HG02870 (cell line): ENCODE data around the gene NLK.
"Not testable (repeated sequence)": the region's sequence is repeated elsewhere in the genome, so short reads cannot be mapped to it uniquely, and the experiment has no call there.

Source experiments
- ATAC-seq: cut with Tn5 transposase; IDR thresholded peaks from one replicate; pipeline ENCODE4 v1.9.1; 2021; ENCODE audit warnings: mild to moderate bottlenecking, moderate library complexity; ENCODE audit not compliant: unreplicated experiment

The NLK gene

GRCh38 chr17:28227316-28228108 is 185.0 kb downstream of the NLK start:
- ATAC-seq: no peak

DNA sequence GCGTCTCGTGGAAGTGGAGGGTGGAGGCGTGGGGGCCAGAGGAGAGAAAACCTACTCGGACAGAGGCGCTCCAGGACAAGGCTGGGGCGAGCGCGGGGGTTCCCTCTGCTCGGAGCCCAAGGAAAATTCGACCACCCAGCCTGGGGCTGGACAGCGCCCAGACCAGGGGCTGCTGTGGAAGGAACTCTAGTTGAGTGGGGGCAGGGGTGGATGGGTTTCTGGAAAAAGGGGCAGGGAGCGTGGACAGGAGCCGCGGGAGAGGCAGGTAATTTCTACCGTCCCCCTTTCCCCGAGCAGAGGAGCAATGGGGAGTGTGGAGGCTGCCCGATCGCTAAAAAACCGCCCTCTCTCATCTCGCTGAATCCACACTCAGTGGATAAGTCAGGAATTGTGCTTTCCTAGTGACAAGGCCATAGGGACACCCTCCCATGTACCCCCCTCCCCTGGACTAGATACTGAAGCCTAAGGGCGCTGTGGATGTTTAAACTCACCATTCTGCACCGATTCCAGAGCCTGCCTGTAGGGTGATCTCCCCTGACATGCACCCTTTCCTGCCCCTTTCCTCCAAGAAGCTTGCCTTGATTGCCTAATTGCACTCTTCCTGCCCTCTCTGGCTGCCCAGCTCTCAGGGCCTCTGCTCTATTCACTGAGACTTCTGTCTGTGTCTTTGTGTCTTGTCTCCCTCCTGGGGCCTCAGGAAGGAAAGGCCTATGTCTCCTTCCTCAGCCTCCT is 185.8 kb downstream of the NLK start:
- no peak for ATAC-seq

- no peak for ATAC-seq
Measured at GRCh38 chr17:28228986-28229729, 186.7 kb downstream of the NLK start.

DNA sequence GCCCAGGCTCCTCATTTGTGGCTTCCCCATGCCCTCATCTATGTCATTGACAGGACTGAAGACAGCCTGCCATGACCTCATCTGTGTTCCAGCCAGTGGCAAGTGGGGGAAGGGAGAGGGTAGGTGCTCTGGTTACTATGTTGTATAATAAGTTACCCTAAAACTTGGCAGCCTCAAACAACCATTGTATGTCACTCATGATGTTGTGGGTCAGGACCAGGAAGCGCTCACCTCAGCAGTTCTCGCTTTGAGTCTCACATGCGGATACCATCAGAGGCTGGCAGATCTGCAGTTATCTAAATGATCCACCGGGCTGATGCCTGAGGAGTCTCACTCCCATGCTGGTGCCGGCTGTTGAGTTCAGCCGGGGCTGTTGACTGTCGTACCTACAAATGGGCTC is 187.5 kb downstream of the NLK start:
- no peak for ATAC-seq

DNA sequence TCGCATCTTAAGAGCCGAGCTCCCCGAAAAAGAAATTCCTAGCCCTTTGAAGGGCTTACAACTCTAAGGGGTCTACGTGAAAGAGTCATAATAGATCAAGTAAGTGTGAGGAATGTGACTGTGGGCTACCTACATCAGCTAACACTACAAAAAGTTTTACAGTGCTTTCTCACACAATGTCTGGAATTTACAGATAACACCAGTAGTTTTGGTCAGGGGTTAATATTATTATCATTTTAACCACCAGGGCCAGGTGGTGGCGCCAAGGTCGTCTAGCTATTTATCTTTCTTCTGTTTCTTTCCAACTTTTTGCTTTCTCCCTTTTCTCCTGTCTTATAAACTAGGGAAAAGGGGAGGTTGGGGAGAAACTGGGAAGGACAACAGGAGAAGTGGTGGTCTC is 188.1 kb downstream of the NLK start:
- not testable (repeated sequence) for ATAC-seq

DNA sequence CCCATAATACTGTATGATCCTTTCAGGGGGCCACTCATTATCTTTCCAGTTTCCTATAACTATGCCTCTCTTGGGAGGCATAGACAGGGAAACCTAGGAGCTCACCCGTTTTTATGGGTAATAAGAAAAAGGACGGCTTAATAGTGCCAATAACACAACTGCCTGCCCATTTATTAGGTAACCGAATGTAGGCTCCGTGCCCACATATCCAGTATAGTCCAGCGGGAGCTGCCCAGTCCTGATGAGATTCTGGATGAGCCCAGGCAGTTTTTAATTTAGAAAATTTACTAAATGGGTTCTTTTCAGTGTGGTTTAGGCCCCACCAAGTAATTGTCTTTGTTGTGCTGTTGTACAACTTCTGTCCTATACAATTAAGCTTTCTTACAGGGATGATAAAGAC is 189.1 kb downstream of the NLK start:
- not testable (repeated sequence) for ATAC-seq

DNA sequence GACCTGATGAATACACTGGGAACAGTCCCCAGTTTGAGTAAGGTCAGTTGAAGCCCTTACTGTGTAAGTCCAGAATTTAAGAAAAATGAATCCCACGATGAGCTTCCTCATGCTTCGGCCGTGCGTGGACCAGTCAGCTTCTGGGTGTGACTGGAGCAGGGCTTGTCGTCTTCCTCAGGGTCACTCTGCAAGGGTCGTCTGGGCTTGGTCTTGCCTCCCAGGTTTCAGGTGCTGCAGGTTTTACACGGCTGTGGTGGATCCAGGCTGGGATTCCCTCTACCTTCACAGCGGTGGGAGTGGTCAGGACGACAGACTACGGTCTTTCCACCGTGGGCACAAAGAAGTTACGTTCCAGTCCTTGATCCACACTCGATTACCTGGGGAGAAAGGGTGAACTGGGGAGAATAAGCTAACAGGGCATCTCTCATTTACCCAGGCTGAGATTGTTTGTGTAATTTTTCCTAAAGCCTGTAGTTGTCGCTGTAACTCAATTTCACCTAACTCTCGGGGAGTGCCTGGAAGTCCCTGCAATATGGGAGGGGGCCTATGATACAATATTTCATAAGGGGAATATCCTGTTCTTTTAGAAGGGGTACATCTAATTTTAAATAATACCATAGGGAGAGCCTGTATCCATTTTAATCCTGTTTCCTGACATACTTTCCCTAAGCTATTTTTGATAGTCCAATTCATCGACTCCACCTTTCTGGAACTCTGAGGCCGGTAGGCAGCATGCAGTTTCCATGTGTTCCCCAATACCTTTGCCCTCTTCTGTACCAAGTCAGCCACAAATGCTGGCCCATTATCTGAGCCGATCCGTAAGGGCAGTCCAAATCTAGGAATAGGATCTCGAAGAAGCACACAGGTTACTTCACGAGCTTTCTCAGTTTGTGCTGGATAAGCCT is 190.7 kb downstream of the NLK start:
- ATAC-seq: not testable (repeated sequence)

DNA sequence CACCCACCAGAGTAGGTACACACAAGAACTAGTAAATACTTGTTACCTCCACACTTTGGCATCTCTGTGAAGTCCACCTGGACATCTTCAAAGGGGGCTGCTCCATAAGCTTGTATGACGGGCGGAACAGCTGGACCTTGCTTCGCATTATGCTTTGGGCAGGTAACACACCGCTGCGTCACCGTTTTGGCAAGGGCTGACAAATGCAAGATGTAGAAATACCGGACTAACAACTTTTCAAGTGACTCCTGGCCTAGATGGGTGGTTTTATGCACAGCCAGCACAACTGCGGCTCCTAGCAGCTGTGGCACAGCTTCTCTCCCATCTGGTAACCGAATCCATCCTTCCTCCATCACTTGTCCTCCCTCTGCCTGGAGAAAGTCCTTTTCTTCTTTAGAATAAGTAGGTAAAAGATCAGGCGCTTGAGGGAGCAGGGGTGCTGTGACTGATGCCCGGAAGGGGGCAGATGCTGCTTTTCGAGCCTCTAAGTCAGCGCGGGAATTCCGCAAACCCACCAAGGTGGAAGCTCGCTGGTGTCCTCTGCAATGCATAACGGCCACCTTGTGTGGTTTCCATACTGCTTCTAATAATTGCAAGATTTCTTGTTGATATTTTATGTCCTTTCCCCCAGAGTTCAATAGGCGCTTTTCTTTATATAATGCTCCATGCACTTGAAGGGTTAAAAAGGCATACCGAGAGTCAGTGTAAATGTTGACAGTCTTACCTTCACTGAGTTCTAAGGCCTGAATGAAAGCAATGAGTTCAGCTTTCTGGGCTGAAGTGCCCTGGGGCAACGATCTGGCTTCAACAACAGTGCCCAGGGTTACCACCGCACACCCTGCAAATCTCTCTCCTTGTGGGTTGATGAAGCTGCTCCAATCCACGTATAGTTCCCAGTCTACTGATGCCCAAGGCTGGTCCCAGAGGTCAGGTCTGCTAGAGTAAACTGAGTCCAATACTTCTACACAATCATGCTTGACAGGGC is 191.7 kb downstream of the NLK start:
- not testable (repeated sequence) for ATAC-seq

GRCh38 chr17:28235066-28235700 is 192.7 kb downstream of the NLK start:
- ATAC-seq: not testable (repeated sequence)

GRCh38 chr17:28236033-28236653 is 193.7 kb downstream of the NLK start:
- ATAC-seq: not testable (repeated sequence)

DNA sequence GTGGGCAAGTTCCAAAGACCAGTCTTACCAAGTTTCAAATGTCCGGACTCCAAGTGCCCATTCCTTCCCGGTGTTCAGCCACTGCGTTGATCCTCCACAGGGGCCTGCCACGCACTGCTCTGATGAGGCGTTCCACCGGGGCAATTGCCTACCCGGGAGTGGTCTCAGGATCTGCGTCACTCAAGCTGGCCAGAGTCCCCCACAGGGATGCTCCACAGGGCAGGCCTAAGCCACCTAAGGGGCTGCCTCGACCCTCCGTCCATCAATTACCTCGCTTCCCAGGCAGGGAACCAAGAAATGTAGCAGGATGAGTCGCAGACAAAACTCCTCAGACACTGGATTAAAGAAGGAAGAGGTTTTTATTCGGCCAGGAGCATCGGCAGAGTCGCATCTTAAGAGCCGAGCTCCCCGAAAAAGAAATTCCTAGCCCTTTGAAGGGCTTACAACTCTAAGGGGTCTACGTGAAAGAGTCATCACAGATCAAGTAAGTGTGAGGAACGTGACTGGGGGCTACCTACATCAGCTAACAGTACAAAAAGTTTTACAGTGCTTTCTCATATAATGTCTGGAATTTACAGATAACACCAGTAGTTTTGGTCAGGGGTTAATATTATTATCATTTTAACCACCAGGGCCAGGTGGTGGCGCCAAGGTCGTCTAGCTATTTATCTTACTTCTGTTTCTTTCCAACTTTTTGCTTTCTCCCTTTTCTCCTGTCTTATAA is 196.2 kb downstream of the NLK start:
- not testable (repeated sequence) for ATAC-seq

DNA sequence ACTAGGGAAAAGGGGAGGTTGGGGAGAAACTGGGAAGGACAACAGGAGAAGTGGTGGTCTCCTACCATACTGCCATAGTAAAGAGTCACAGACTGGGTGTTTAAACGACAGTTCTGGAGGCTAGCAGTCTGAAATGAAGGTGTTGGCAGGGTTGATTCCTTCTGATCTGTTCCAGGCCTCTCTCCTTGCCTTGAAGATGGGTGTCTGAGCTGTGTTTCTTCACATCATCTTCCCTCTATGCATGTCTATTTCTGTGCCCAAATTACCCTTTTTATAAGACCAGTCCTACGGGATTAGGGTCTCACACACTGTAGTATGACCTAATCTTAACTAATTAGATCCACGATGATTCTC is 196.8 kb downstream of the NLK start:
- ATAC-seq: no peak

- no peak for ATAC-seq
Measured at GRCh38 chr17:28240688-28241340, 198.3 kb downstream of the NLK start.

GRCh38 chr17:28242791-28243190 is 200.3 kb downstream of the NLK start:
- ATAC-seq: no peak

GRCh38 chr17:28243268-28243667 is 200.8 kb downstream of the NLK start:
- ATAC-seq: not testable (repeated sequence)

DNA sequence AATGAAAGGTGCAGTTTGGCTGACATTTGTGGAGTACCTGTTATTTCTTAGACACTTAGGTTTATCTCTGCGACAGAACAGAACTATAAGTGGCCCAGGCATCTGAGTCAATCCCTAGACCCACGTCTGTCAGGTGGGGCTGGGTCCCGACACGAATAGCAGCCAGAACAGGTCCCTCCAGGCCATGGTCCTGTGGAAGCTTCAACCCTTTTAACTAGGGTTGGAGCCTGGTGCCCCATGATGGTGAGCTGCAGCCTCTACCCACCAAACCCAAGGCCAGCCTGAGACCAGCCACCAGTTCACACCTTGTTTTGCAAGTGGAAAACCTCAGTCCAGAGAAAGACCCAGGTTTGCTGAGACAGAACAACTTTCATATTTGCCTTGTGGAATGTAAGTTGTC is 202.0 kb downstream of the NLK start:
- ATAC-seq: no peak
